GM18520 (cell line): ENCODE results near the gene ROS1.

Experiments used
- ATAC-seq: cut with Tn5 transposase; IDR thresholded peaks from one replicate; pipeline ENCODE4 v1.9.1; 2021; ENCODE audit not compliant: unreplicated experiment

The ROS1 gene

DNA sequence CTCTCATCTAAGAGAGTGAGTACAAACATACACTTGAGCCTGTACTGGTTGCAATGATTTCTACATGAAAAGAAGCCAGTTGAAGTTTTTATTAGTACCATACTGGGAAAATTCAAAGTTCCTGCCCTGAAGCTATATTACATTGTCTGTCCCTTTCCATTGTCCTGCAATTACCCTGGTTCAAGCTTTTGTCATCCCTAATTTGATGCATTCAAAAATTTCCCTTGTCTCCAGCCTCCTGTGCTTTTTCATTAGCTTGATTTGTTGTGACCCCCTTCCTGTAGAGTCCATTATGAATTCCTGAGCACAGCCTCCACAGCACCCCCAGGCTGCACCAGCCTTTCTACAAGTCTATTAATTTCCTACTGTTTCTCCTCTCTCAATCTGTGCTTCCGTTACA lies 114.0 kb downstream of the ROS1 start:
- ATAC-seq = no peak

DNA sequence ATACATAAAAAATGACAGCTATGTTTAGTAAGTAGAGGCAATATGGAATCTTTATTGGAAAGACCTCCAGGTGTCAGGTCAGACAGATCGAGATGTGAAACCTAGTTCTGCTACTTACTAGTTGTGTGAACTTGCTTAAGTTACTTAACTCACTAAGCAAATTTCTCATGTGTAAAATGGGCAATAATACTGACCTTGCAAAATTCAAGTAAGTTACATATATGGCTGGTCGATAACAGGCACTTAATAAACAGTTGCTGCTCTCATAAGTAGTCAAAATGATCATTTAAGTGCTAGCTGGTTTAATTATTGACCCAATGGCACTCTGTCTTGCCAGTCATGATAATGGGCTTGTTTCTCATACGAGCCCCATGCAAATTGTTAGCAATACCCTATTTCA lies 114.4 kb downstream of the ROS1 start:
- ATAC-seq = no peak

DNA sequence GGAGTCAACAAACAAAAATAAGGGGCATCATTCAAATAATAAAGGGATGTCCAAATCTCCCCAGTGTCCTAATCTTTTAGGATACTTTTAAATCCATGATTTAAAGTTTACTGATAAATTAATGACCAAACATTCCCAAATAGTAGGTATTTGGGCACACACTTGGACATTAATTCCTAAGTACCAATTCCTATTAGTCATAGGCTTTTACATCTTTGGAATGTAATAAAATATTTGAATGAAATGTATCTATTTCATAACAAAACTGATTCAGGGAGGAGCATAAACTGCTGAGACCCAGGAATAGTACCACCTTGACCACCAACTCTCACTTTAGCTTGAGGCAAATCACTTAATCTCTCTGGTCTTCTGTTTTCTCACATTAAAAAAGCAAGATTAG lies 116.1 kb downstream of the ROS1 start:
- no peak for ATAC-seq

DNA sequence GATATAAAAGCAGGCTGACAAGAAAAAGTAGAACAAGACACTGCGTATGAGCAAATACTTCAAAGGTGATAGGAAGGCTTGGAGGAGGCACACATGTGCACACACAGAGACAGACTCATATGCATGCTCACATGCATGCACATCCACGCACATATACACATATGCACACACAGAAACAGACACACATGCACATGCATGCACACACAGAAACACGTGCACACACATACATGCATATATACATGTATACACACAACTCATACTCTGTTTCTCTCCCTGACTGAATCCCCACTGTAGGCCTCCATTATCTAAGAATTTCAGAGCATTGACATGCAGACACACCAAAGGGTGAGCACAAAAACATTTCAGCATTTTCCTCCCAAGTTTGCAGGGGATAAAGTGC lies 116.7 kb downstream of the ROS1 start:
- ATAC-seq = no peak

DNA sequence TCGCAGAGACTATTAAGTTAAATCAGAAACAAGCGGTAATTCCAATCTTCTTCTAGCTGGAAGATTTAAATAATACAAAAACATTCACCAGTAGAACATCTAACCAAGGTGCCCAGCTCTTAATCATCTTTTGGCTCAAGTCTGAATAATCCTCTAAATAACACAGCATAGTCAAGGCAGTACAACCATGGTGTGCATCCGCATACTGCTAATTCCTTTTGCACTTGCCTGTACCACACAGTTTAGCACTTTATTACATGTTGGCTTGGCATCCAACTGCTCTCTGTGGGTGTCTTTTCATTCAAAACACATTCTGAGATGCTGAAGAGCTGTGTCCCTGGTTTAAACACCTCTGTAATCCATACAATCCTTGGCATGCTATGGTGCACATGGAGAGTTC lies 118.1 kb downstream of the ROS1 start:
- ATAC-seq = no peak

DNA sequence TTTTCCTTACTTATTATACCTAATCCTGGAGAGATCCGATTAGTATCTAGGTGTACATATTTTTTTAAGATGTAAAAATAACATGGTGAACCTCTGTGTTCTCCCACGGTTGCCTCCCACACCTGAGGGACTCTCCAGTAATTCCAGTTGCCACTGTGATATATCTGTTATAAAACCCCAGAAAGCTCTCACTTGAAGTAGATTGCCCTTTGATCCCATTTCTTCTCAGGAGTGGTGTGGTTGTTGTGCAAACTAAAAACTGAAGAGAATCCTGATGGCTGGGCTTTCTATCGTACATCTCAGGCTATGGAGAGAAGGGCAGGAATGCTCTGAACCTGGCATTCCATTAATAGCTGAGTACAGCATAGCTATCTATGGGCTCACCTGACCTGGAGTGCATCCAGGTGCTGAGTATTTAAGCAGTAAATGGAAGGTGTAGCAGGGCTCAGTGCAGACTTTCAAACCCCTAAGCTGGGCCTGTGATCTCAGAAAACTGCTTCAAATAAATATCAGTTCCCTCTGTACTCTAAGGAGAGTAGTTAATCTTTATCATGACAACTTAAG lies 119.4 kb downstream of the ROS1 start:
- no peak for ATAC-seq

DNA sequence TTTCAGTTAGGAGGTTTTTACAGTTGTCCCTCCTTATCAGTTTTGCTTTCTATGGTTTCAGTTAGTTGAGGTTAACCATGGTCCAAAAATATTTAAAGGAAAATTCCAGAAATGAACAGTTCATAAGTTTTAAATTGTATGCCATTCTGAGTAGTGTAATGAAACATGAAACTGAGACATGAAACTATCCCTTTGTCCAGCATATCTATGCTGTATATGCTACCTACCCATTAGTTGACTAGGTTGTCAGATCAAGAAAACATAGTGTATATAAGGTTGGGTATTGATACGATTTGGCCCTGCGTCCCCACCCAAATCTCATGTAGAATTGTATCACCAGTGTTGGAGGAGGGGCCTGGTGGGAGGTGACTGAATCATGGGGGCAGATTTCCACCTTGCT lies 121.3 kb downstream of the ROS1 start:
- no peak for ATAC-seq

DNA sequence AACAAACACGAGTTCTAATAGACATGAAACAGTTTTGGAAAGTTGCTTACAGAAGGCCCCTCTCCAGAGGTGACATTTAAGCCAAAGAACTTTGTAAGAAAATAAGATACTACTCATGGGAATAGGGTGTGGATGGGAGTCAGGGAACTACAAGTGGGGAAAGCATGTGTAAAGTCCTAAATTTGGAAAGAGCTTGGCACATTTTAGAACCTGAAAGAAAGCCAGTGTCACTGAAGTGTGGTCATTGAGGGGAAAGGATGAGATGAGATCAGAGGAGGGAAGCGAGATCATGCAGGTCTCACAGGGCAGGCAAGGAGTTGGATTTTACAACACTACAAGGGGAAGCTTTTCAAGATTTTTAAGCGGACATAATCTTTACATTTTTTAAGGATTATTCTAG lies 122.4 kb downstream of the ROS1 start:
- ATAC-seq = no peak

DNA sequence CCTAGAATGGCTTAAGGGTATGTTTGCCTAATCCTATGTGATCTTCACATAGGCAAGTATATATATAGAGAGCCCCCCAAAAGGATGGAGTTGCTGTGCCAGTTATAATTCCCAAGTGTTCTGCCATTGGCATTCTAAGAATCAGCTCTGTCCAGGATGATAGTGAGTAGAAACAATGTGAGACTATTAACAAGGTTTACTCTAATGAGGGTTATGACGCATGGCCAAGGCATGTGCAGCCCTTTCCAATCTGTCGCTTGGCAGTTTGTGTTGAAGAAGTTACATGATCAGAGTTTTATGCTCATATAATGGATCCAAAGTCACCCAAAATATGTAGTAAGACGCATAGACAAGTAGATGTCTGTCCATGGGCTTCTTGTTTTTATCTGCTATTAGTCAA lies 126.8 kb downstream of the ROS1 start:
- no peak for ATAC-seq

DNA sequence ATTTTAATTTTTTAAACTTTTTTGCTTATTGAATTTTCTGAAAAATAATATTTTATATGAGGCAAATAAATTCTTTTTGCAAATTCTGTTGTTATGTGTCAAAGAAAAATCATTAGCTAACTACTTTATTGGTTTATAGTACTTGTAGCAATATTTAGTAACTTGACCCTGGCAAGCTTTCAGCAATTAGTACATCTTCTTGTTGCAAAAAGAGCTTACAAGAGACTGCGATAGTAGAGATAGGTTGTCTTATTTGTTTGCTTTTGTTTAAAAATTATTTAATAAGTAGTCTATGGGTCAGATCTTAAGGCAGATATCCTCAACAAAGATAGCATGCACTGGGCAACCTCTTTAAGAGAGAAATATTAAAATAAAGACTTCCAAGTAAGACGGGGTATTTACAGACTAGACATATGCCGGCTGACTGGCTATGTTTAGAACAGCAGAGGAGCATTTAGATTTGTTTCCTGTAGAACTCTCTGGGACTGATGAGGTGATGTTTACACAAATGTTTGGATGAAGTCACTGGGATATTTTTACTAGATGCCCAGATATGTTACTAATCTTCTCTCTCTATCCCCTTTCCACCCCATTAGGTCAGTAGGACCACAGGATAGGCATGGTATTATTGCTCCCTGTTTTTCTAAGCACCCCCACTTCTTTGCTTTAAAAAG lies 135.4 kb downstream of the ROS1 start:
- no peak for ATAC-seq

DNA sequence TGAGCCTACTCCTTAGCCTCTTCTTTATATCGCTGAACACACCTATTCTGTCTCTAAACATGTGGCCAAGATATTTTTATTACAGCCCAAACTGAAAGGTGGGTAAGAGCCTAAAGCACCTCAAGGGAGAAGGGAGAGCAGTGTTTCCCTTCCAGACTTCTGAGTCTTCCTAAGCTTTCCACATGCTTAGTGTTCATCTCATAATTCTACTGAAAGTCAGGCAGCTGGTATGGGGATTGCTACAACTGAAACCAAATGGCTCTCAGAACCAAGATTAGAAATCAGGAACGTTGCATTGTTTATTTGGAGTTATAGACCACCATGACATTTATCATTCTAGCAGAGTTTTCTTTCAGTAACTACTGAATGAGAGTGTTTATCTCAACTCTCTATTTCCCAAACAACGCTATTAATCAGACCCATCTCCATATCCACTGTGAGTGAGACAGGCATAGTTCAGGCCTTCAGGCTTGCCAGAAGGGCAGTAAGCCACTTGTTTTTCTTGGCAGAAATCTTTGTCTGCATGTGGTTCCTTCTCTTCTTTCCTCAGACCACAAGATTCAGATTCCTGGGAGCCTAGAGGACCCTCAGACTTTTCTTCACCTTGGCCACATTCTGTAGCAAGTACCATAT lies 137.5 kb downstream of the ROS1 start:
- no peak for ATAC-seq

DNA sequence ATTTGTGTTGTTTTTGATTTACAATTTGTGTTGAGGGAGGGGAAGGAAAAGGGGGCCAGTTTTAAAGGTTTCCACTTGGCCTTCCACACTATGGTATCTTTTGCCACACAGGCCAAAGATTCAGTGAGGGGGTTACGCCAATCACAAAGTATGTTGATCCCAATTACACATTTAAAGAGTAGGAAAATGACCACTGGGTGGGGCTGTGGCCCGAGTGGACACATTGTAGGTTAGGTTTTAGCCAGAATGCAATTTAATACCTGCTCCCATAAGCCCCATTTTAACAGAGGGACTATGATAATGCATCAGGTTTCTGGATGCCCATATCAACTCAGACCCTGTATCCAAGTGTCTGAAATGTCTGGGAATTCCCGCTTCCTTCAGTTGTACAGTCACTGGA lies 144.8 kb downstream of the ROS1 start:
- ATAC-seq = no peak

DNA sequence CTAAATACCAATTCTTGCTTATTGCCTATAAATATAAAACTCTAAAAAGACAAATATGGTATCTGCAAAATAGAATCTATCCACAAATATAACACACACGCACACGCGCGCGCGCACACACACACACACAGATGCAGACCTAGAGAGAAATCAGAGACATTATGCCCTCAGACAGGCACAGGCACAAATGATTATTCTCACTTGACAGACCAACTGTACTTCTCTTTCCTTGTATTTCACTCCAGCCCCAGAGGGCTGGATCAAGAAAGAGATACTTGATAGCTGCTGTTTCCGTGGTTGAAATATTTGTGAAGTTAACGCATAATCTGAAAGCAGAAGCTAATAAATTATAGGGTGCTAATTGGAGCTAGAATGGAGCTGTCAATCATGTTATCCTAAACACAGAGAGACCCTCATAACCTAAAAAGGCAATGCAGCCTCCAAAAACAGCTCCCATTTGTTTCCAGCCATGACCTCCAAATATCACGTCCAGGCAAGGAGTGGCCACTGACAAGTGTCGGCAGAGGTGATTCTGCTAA lies 148.9 kb downstream of the ROS1 start:
- ATAC-seq = no peak

DNA sequence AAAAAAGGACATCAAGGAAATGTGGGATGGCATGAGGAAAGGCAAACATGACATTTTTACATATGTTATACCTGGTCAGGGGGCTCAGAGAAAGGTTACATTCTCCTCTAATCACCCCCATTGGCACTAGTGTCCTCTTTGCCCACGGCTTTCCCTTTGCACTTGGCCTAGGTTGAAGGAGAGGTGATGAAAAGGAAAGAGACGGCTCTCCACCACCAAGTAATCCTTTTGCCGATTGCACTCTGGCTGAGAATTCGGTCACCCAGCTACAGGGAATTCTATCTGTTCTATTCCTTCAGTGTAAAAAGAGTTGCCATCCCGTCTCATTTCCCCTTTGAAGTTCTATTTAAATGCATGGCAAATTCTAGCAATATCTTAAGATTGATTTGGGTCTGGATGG lies 150.0 kb downstream of the ROS1 start:
- no peak for ATAC-seq

DNA sequence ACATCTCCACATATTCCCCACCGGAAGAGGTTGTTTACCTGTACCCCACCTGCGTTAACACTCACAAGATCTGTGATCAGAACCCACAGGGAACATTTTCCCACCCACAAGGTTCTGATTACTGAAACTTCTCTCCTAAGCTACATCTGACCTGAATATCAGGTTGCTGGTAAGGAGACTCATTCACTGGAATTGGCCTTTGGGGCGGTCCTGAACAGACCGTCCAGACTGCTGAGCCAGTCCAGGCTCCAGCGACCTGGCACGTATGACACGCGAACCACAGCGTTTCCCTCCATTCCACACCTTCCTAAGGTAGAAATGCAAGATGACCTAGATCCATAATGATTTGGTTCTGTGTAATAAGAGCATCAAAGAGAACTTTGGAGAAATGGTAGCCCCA lies 150.5 kb downstream of the ROS1 start:
- no peak for ATAC-seq

DNA sequence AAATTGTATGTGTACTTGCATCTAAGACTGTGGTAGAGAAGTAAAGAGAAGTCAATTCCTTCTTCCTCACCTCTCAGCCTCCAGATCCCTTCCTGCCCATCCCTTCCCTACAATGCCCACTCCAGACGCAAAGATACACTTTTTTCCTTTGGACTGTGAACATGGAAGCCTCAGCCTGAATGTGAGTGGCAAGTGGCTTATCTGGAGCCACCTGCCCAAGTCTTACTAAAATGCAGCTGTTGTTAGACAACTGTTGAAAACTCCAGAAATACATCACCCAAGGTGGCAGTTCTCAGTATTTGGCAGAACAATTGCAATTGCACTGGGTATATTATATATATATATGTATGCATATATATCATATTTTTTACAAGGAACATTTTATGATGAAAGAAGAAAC lies 152.9 kb downstream of the ROS1 start:
- ATAC-seq = no peak

DNA sequence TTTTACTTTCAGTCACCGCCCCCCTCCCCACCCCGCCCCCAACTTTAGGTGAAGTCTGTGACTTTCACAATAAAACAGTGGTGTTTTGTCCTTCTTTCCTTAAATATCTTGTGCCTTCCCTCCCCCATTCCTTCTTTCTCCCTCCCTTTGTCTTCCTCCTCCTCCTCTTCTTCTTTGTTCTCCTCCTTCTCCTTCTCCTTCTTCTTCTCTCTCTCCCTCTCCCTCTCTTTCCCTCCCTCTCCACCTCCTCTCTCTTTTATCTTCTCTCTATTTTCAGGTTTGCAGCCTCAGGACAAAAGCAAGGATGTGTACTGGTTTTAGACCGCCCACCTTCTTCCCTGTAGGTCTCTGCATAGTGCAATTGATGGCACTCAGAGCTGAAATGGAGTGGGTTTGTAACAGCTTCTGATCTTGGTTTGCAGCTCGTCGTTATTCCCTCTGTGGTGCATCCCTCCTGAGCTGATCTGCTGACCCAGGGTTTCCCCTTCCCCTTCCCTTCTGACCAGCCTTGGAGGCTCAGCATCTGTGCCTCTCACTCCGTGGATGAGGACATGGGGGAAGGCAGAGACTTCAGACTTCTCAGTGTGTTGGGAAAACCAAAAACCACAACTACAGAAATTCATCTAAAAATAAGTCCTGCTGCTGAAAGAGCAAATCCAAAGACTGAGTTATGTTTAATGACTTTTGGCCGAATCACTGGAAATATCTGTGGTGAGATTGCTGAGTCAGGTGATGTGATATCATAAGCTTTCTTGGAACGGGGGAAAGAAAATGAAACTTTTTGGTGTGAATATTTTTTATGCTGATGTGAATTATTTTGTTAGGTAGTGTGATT lies 153.5 kb downstream of the ROS1 start:
- ATAC-seq = no peak

DNA sequence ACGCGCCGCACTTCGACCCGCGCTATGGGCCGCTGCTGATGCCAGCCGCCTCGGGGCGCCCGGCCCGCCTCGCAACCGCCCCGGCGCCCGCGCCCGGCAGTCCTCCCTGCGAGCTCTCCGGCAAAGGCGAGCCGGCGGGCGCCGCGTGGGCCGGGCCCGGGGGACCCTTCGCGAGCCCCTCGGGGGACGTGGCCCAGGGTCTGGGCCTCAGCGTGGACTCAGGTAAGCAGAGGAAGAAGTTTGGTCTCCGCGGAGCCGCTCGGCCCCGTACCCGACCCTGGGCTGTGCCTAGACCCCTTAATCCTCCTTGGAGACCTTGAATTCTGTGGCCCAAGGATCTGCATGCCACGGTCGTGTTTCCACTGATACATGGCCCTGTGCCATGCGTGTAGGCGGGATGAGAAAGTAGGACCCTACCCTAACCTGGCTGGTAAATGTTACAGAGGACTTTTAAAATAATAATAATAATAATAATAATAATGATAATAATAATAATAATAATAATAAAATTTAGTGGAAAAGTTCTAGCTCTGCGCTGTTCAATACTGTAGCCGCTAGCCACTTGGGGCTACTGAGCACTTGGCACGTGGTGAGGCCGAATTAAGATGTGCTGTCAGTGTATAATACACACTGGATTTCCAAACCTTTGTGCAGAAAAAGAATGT lies 154.8 kb downstream of the ROS1 start:
- no peak for ATAC-seq

DNA sequence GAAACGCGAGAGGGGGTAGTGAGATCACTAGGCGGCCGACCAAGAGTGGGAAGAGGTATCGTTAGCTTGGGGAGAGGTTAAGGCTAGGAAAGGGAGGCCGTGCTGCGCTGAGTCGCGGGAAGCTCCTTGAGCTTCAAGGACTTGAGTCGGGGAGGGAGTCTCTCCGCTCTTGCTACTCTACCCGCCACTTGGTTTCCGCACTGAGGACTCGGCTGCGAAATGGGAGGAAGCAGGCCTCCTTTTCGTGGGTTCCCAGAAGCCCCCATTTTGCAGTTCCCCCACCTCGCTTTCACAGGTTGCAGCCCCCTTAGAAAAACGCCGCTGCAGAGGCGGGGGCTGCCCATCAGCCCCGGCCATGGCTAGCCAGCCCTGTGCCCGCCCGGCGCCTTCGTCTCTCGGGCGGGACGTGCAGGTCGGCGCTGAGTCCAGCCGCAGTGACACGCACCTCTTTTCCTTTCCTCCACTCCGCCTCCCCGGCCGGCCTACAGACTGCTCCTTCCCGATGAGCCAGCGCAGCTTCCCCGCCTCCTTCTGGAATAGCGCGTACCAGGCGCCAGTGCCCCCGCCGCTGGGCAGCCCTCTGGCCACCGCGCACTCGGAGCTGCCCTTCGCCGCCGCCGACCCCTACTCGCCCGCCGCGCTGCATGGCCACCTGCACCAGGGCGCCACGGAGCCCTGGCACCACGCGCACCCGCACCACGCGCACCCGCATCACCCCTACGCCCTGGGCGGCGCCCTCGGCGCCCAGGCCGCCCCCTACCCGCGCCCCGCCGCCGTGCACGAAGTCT lies 155.5 kb downstream of the ROS1 start:
- no peak for ATAC-seq

DNA sequence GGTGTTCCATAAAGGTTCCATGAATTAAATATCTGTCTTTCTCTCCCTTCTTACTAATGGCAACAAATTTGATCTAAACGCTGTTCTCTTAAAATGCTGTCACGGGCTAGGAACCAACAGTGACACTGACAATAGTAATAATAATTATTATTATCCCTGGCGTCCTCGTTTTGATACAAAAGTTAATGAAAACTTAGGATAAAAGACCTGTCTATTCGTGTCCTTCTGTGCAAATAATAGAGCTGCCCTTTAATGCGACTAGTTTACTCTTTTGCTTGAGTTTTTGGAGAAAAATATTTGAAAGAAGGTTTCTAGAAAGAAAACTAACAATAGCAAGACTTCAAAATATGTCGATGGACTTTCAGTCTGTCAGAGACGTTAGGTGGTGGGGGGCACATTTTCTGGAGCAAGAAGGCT lies 156.1 kb downstream of the ROS1 start:
- no peak for ATAC-seq
